PFSK-1 (cell line): ENCODE results near the gene BARD1.

ENCODE experiments used
- FOXP2 ChIP-seq: optimal IDR thresholded peaks from 2 replicates; pipeline ENCODE3; 2011; ENCODE audit warnings: borderline replicate concordance, control low read depth, inconsistent platforms; ENCODE audit not compliant: insufficient read depth; ENCODE audit errors: extremely low read length, extremely low read depth
- POLR2AphosphoS5 ChIP-seq: IDR thresholded peaks from 2 replicates; pipeline ENCODE4 v1.6.1; 2012; ENCODE audit warnings: low read depth, mild to moderate bottlenecking, control low read depth, low read length, moderate library complexity
- REST ChIP-seq, 2 experiments: IDR thresholded peaks; 2 replicates each; pipeline versions ENCODE4 v1.6.1 to v1.8.0; 2011 to 2012; ENCODE audit warnings: low read depth in 2 of 2, low read length in 2 of 2, control low read depth in 1 of 2, inconsistent platforms in 1 of 2, mild to moderate bottlenecking in 1 of 2, moderate library complexity in 1 of 2; ENCODE audit not compliant: insufficient read depth in 1 of 2
- SIN3A ChIP-seq: IDR thresholded peaks from 2 replicates; pipeline ENCODE4 v1.6.1; 2012; ENCODE audit warnings: mild to moderate bottlenecking, low read length, moderate library complexity, borderline replicate concordance; ENCODE audit not compliant: insufficient read depth
- TAF1 ChIP-seq: IDR thresholded peaks from 2 replicates; pipeline ENCODE4 v1.6.1; 2012; ENCODE audit warnings: low read length, control low read depth, borderline replicate concordance; ENCODE audit not compliant: insufficient read depth

The BARD1 gene

GRCh38 chr2:214679736-214680135 is 129.7 kb downstream of the BARD1 start:
- TF ChIP-seq REST (IDR thresholded peaks at IDR 0.05; ENCODE audit: insufficient read depth in 1 of 2, low read depth in 2 of 2, low read length in 2 of 2): no peak
- TF ChIP-seq TAF1: no peak
- no peak for TF ChIP-seq POLR2AphosphoS5
- no peak for TF ChIP-seq SIN3A
- TF ChIP-seq FOXP2: no peak

GRCh38 chr2:214676421-214677089 is 132.9 kb downstream of the BARD1 start:
- TF ChIP-seq TAF1: no peak
- TF ChIP-seq FOXP2: no peak
- TF ChIP-seq SIN3A: no peak
- no peak for TF ChIP-seq POLR2AphosphoS5
- no peak for TF ChIP-seq REST (IDR thresholded peaks at IDR 0.05; ENCODE audit: insufficient read depth in 1 of 2, low read depth in 2 of 2, low read length in 2 of 2)
